GM18499 (cell line): ENCODE results near the gene ZKSCAN8.

Source experiments
- ATAC-seq: cut with Tn5 transposase; IDR thresholded peaks from one replicate; pipeline ENCODE4 v1.9.1; 2021; ENCODE audit warnings: moderate number of reproducible peaks; ENCODE audit not compliant: insufficient read depth, unreplicated experiment

The ZKSCAN8 gene

GRCh38 chr6:28137505-28137981 is 4.1 kb upstream of the ZKSCAN8 start:
- ATAC-seq: no peak

DNA sequence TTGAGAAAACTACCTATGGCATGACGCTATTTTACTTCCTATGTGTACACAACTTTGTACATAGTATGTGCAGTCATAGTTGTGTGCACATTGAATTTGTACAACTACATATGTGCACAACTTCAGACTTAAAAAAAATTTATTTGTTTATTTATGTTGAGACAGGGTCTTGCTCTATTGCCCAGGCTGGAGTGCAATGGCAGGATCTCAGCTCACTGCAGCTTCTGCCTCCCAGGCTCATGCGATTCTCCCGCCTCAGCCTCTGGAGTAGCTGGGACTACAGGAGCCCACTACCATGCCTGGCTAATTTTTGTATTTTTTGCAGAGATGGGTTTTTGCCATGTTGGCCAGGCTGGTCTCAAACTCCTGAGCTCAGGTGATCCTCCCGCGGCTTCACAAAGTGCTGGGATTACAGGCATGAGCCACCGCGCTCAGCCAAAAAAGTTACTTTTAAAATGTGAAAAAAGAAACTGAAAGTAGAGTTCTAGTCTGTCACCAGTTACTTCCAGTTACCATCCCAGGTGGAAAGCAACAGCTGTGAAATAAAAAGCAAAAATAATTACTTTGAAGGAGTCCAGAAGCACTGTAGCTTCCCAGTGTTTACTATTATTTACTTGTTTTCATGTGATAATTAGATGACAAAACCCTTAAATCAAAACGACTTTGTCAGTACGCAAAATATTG is 1.7 kb upstream of the ZKSCAN8 start:
- no peak for ATAC-seq

DNA sequence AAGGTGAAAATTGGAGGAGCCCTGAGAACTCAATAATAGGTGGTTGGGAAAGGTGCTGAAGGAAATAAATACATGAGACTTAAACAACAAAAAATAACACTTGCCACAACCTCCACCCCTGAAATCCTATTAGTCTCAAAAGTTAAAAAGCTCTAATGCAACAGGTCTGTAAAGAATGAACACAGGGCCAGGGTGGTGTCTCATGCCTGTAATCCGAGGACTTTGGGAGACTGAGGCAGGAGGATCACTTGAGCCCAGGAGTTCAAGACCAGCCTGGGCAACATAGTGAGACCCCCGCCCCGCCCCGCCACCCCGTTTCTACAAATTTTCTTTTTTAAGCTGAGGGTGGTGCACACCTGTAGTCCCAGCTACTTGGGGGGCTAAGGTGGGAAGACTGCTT is 1.1 kb upstream of the ZKSCAN8 start:
- no peak for ATAC-seq

DNA sequence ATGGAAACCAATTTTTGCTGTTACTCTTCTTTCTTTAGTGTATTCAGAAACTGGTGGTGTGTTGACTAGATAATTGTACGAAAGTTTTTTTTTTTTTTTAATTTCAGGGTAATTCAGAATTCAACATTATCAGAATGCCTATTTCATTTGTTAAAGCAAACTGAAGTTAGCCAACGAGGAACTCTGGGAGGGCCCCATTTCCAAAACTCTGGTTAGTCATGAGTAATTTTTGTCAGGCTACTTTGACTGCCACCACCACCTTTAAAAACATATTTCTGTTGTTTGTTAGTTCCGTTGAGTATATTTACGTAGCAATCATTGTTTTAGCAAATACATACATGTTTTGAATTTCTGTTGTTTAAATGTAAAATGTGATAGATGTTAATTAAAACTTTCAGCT is 763 bp downstream of the ZKSCAN8 start:
- no peak for ATAC-seq

GRCh38 chr6:28145231-28145630 is 3.5 kb downstream of the ZKSCAN8 start:
- no peak for ATAC-seq

DNA sequence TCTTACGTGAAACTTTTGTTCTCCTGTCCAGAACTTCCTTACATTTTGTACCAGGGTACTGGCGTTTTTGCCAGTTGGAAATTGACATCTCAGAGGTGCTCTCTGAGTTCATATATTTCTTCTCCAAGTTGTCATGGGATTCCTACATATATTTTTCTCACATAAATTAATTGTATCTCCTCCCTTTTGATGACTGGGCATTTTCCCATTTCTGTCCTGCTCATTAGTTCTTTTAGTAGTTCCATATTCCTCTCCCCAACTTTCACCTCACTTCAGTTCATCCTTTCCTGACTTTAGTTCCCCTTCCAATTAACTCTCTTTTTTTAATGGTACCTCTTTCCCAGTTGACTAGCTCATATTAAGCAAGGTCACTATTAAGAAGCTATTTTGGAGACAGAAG is 10.8 kb downstream of the ZKSCAN8 start:
- ATAC-seq: no peak

GRCh38 chr6:28153546-28153945 is 11.9 kb downstream of the ZKSCAN8 start:
- ATAC-seq: no peak

GRCh38 chr6:28154357-28154756 is 12.7 kb downstream of the ZKSCAN8 start:
- no peak for ATAC-seq

GRCh38 chr6:28158318-28158717 is 16.6 kb downstream of the ZKSCAN8 start:
- ATAC-seq: no peak

GRCh38 chr6:28159029-28159607 is 17.4 kb downstream of the ZKSCAN8 start:
- no peak for ATAC-seq

- no peak for ATAC-seq
Observed at GRCh38 chr6:28160233-28160632, 18.6 kb downstream of the ZKSCAN8 start.

DNA sequence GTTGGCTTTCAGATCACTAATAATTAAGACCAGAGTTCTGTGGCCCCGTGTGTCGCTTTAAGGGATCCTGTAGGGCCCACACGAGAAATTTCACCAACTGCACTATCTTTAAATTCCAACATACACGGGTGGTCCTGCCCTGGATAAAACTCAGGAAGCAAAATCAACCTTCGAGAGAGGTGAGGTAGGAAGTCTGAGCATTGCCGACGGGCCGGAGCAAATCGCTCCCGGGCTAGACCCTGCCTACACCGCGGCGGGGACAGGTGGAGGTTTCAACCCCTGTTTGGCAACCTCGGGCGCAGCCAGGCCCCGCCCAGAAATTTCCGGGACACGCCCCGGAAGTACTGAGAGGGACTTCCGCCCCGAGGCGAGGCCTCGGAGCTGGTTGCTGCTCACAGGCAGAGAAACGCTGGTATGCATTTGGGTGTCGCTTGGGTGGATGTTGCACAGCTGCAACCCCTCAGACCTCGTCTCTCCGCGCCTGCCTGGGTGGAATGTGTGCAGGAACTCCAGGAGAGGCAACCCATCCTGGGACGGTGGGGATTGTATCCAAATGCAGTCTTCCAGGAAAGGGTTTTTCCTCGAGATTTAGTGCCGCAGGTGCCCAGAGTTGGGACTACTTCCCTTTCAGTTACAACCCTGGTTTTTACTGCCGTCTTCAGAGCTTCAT is 19.9 kb downstream of the ZKSCAN8 start:
- ATAC-seq: no peak

DNA sequence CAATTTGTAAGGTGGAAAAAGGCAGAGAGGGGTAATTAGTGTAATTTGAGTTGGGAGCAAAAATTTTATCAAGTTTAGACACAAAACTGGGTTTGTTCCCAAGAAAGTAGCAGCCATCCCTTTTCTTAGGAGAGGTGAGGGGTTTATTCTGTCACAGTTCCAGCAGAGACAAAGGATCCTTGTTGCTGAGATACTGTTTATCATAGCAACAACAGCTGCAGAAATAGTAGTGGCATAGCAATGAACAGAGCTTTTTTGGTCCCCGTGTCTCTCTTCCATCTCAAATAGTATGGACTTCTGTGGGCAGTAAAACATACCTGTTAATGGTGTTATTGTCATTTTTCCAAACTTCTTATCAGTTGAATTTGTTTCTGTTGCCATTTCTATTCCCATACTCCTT is 23.9 kb downstream of the ZKSCAN8 start:
- no peak for ATAC-seq

GRCh38 chr6:28167068-28167467 is 25.4 kb downstream of the ZKSCAN8 start:
- ATAC-seq: no peak

GRCh38 chr6:28167926-28168325 is 26.2 kb downstream of the ZKSCAN8 start:
- no peak for ATAC-seq

GRCh38 chr6:28171271-28171670 is 29.6 kb downstream of the ZKSCAN8 start:
- no peak for ATAC-seq

DNA sequence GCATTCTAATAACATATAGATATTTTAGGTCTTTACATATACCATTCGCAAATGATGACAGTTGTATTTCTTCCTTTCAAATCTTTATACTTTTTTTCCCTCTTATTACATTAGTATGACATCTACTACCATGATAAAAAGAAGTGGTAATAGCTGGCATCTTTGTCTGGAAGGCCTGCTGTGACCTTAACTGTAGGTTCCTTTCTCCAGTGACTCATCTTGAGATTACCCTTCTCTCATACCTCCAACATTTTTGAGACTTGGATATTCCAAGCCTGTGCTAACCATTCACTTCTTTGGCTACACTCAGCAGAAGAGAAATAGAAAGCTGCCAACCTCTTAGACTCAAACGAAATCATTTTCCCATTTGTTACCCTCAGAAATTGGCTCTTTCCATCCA is 30.3 kb downstream of the ZKSCAN8 start:
- ATAC-seq: no peak

GRCh38 chr6:28176373-28176772 is 34.7 kb downstream of the ZKSCAN8 start:
- no peak for ATAC-seq

DNA sequence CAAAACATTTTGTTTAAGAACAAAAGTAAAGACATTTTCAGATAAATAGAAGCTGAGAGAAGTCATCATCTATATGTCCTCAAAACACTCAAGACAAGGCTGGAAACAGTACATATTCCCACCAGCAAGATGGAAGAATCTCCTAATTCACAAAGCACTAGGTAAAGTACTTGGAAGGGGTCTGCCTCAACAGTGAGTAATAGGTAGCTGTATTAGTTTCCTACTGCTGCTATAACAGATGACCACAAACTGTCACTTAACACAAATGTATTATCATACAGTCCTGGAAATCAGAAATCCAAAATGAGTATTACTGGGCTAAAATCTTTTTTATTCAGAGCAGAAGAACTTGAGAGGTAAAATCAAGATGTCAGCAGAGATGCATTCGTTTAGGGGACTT is 40.6 kb downstream of the ZKSCAN8 start:
- ATAC-seq: no peak

DNA sequence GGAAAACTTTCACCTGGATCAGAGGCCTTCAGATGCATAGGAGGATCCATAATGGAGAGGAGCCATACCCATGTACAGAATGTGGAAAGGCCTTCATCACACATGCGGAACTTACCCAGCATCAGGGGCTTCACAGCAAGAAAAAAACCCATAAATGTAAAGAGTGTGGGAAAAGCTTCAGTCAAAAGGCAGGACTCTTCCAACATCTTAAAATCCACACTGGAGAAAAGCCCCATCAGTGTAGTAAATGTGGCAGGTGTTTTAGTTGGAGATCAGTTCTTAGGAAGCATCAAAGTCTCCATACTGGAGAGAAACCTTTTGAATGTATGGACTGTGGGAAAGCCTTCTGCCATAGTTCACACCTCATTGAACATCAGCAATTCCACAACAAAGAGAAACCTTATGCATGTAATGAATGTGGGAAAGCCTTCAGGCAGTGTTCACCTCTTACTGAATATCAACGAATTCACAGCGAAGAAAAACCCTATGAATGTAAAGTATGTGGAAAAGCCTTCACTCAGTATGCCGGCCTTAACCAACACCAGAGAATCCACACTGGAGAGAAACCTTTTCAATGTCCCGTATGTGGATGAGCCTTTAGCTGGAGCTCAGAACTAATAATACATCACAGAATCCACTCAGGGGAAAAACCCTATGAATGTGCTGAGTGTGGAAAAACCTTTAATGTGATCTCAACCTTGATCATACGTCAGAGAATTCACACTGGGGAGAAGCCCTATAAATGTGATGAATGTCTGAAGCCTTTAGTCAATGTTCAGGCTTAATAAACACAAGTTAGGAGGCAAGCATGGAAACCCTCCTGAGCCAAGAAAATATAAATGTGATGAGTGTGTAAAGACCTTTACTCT is 46.7 kb downstream of the ZKSCAN8 start:
- ATAC-seq: no peak

- ATAC-seq: no peak
Observed at GRCh38 chr6:28200020-28200419, 58.3 kb downstream of the ZKSCAN8 start.
